ENCODE measurements around the gene UGDH. TPM values are rescaled to one million over a fixed set of nuclear protein-coding genes. Genes with fewer than 3 reads are reported as not detected.
"Not testable (repeated sequence)": the region's sequence is repeated elsewhere in the genome, so short reads cannot be mapped to it uniquely, and the experiment has no call there.

The UGDH gene
- total RNA-seq, 1 experiment from 2014 or later, result 93.4 TPM

DNA sequence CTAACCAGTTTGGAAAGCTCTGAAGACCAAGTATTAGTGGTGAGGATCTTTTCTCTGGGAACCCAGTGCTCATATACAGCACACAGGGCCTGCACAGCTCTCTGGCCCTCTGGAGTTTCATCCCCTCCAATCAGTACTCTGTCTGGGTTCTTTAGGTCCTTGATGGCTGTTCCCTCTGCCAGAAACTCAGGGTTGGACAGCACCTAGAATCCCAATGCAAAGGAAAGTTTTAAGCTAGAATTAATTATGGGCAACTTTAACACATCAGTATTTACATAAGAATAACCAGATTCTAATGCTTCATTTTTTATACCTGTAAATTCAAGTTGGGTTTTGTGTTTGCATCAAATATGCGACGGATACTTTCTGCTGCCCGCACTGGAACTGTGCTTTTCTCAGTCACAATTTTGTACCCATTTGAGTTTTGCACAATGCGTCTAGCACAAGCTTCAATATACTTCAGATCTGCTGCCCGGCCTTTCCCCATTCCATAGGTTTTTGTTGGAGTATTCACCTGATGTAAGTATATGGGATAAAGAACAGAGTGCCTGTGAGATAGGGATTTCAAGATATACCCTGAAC is 16.8 kb downstream of the UGDH start:
- in situ Hi-C loops (cut with HindIII; ENCODE audit: low pct_unique_long_range_greater_than_20kb, low sequenced_read_pairs), result no loop called here

GRCh38 chr4:39505581-39505980 is 21.7 kb downstream of the UGDH start:
- in situ Hi-C loops (cut with HindIII; ENCODE audit: low pct_unique_long_range_greater_than_20kb, low sequenced_read_pairs), result no loop called here

More for the DNA sequence above, 16.8 kb downstream of the UGDH start:
- no peak for DNase-seq (ENCODE audit: low read depth, low spot score)

GRCh38 chr4:39504538-39504937 is 22.7 kb downstream of the UGDH start:
- in situ Hi-C loops (cut with HindIII; ENCODE audit: low pct_unique_long_range_greater_than_20kb, low sequenced_read_pairs), result no loop called here

More at GRCh38 chr4:39505581-39505980, 21.7 kb downstream of the UGDH start:
- no peak for DNase-seq (ENCODE audit: low read depth, low spot score)

DNA sequence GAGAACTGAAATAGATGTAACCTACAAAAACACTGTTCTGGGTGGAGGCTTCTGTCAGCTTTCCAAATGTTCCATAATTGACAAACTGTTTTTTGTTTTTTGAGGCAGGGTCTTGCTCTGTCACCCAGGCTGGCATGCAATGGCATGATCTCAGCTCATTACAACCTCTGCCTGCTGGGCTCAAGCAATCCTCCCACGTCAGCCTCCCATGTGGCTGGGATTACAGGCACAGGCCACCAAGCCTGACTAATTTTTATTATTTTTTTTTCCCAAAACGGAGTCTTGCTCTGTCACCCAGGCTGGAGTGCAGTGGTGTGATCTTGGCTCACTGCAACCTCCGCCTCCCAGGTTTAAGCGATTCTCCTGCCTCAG is 24.6 kb downstream of the UGDH start:
- in situ Hi-C loops (cut with HindIII; ENCODE audit: low pct_unique_long_range_greater_than_20kb, low sequenced_read_pairs); DNase-seq (ENCODE audit: low read depth, low spot score): not testable (repeated sequence)

More at GRCh38 chr4:39504538-39504937, 22.7 kb downstream of the UGDH start:
- no peak for DNase-seq (ENCODE audit: low read depth, low spot score)

DNA sequence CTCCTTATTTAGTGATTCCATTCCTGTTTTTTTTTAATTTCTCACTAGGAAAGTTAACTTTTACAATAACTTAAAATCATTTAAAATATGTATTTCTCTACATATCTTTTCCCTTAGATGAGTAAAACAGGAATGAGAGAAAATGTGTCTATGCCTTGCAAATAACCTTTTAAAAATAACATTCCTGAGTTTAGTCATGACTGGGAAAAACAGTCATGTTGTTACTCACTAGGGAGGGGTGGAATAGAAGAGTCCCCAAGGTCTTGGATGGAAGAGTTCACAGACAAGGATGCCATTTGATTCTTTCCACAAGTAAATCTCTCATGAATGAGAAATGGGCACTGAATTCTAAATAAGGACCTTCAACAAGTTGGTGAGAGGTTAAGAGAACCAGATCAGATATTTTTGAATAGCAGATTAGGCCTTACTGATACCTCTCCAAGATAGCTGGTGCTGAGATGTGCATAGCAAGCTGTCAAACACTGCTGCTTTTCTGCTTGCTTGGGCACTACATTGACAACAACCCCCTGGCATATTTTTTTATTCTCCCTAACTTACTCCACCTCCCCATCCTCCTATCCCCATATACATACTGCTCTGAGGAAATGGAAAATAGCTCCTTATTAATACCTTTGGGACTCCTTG is 25.1 kb downstream of the UGDH start:
- DNase-seq (ENCODE audit: low read depth, low spot score), result no peak

DNA sequence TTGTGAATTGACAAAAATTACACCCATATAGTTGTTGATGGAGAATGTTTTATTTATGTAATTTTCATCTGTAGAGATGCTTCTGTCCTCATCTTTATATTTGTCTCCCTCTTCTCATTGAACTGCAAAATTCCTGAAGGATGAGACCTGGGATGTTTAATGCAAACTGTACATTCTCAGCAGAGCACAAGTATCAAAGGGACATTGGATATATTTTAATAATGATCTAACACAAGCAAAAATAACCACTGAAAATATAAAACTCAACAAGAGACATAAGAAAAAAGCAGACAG is 28.6 kb downstream of the UGDH start:
- in situ Hi-C loops (cut with HindIII; ENCODE audit: low pct_unique_long_range_greater_than_20kb, low sequenced_read_pairs), result no loop called here
- no peak for DNase-seq (ENCODE audit: low read depth, low spot score)

More for the DNA sequence above, 25.1 kb downstream of the UGDH start:
- in situ Hi-C loops (cut with HindIII; ENCODE audit: low pct_unique_long_range_greater_than_20kb, low sequenced_read_pairs), result no loop called here

- no peak for DNase-seq (ENCODE audit: low read depth, low spot score)
- in situ Hi-C loops (cut with HindIII; ENCODE audit: low pct_unique_long_range_greater_than_20kb, low sequenced_read_pairs), result no loop called here
Measured at GRCh38 chr4:39497909-39498726, 29.1 kb downstream of the UGDH start.

DNA sequence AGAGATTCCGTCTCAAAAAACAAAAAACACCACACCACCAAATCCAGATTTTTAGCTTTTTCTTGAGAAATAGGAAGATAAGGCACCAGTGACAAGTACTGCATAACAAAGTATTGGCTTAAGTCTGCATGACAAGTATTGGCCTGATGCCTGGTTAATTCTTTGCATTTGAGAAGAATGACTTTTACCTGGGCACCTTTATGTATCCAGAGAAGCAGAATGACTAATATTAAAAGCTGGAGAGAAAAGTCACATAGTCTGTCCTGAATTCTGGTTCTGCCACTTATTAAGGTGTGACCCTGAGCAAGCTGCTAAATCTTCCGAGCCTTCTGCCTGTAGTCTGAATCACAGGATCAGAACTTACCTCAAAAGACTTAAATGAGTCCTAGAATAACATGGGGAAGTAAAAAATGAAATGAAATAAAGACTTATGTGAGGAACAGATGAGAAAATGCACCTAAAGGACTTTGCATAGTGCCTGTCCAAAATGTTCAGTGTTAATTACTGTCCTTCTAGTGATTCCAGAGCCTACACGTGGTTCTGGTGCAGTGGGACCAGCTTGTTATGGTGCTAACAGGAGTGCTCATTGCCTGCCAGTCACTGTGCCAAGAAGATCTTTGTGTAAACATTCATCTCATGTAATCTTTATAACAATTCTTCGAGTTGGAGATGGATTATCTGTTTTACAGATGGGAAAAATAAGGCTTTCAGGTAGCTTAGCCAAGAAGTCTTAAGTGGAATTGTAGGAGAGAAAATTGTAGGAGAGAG is 31.6 kb downstream of the UGDH start:
- in situ Hi-C loops (cut with HindIII; ENCODE audit: low pct_unique_long_range_greater_than_20kb, low sequenced_read_pairs), result no loop called here
- DNase-seq (ENCODE audit: low read depth, low spot score), result no peak

- in situ Hi-C loops (cut with HindIII; ENCODE audit: low pct_unique_long_range_greater_than_20kb, low sequenced_read_pairs), result no loop called here
- DNase-seq (ENCODE audit: low read depth, low spot score), result no peak
Measured at GRCh38 chr4:39494354-39494753, 32.9 kb downstream of the UGDH start.

DNA sequence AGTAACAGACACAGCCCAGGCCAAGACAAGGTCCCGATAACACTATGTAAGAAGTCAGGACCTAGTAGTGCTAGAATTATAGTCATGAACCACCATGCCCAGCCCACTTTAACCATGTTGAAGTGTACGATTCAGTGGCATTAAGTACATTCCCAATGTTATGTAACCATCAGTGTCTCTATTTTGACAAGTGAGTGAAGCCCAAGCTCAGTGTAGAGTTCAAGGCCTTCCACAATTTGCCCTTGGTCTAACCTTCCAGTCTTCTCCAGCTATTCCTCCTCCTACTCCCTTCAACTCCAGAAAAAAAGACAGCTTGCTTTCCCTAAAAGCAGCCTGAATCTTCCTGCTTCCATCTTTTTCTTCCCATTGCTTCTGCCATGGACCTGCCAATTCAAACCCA is 36.9 kb downstream of the UGDH start:
- in situ Hi-C loops (cut with HindIII; ENCODE audit: low pct_unique_long_range_greater_than_20kb, low sequenced_read_pairs), result no loop called here

GRCh38 chr4:39486221-39486804 is 40.9 kb downstream of the UGDH start:
- in situ Hi-C loops (cut with HindIII; ENCODE audit: low pct_unique_long_range_greater_than_20kb, low sequenced_read_pairs), result no loop called here
- no peak for DNase-seq (ENCODE audit: low read depth, low spot score)

More for the DNA sequence above, 36.9 kb downstream of the UGDH start:
- no peak for DNase-seq (ENCODE audit: low read depth, low spot score)

GRCh38 chr4:39484582-39485272 is 42.5 kb downstream of the UGDH start:
- in situ Hi-C loops (cut with HindIII; ENCODE audit: low pct_unique_long_range_greater_than_20kb, low sequenced_read_pairs), result no loop called here
- DNase-seq (ENCODE audit: low read depth, low spot score), result no peak

DNA sequence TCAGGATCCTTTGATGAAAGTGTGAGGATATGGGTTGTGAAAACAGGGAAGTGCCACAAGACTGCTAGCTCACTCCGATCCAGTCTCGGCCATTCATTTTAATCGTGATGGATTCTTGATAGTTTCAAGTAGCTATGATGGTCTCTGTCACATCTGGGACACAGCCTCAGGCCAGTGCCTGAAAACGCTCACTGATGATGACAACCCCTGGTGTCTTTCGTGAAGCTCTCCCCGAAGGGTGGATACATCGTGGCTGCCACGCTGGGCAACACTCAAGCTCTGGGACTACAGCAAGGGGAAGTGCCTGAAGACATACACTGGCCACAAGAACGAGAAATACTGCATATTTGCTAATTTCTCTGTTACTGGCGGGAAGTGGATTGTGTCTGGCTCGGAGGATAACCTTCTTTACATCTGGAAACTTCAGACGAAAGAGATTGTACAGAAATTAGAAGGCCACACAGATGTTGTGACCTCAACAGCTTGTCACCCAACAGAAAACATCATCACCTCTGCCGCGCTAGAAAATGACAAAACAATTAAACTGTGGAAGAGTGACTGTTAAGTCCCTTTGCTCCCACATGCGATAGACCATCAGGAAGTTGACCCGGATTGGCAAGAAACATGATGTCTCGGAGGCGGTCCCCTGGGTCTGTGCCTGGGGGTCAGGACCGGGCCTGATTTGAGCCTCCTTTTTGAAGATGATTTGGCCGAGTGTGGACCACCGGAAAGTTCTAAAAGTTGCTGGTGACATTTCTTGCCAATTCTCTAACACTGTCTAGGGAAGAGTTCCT is 46.1 kb downstream of the UGDH start:
- no peak for DNase-seq (ENCODE audit: low read depth, low spot score)
- in situ Hi-C loops (cut with HindIII; ENCODE audit: low pct_unique_long_range_greater_than_20kb, low sequenced_read_pairs), result no loop called here

DNA sequence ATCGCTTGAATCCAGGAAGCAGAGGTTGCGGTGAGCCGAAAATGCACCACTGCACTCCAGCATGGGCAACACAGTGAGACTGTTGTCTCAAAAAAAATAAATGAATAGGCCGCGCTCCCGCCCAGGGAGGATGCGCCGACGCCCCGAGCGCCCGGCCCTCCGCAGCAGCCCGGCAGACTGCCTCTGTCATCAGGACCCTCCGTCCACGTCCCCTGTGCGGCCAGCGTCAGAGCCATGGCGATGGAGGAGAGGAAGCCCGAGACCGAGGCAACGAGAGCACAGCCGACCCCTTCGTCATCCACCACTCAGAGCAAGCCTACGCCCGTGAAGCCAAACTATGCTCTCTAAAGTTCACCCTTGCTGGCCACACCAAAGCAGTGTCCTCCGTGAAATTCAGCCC is 47.0 kb downstream of the UGDH start:
- DNase-seq (ENCODE audit: low read depth, low spot score), result no peak

GRCh38 chr4:39476187-39476895 is 50.9 kb downstream of the UGDH start:
- no peak for DNase-seq (ENCODE audit: low read depth, low spot score)
- in situ Hi-C loops (cut with HindIII; ENCODE audit: low pct_unique_long_range_greater_than_20kb, low sequenced_read_pairs), result no loop called here

More for the DNA sequence above, 47.0 kb downstream of the UGDH start:
- in situ Hi-C loops (cut with HindIII; ENCODE audit: low pct_unique_long_range_greater_than_20kb, low sequenced_read_pairs), result no loop called here

DNA sequence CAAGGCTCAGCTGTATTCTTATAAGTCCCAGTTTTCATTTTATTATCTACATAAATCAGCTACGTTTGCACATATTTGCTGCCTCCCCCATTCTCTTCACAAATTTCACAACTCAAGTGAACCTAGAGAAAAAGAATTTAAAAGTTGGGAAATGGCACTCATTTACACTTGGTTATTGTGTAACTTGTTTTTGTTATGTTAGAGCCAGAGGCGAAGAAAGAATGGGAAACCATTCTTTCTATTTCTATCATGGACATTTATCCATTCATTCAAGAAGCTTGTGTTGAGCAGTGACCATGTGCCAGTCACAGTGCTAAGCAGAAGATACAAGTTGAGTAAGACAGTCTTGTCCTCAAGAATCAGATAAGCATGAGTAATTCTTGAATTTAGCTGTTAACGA is 54.8 kb downstream of the UGDH start:
- no peak for DNase-seq (ENCODE audit: low read depth, low spot score)
- in situ Hi-C loops (cut with HindIII; ENCODE audit: low pct_unique_long_range_greater_than_20kb, low sequenced_read_pairs), result no loop called here

Measured in SK-MEL-5 (cell line).